GM21825 (cell line): Measurements from ENCODE around the gene CAST.

ENCODE experiments used
- ATAC-seq: cut with Tn5 transposase; IDR thresholded peaks from one replicate; pipeline ENCODE4 v1.9.1; 2021; ENCODE audit warnings: mild to moderate bottlenecking, moderate library complexity; ENCODE audit not compliant: unreplicated experiment

CAST gene

GRCh38 chr5:96809921-96810320 lies 147.7 kb downstream of the CAST start:
- ATAC-seq: no peak

GRCh38 chr5:96812851-96813250 lies 150.7 kb downstream of the CAST start:
- ATAC-seq: no peak

- no peak for ATAC-seq
Observed at GRCh38 chr5:96814041-96814440, 151.9 kb downstream of the CAST start.

- ATAC-seq: peak; percentile 89
Observed at GRCh38 chr5:96816411-96816939, 154.3 kb downstream of the CAST start.

GRCh38 chr5:96816991-96817390 lies 154.8 kb downstream of the CAST start:
- ATAC-seq: peak; percentile 27

GRCh38 chr5:96817506-96817905 lies 155.3 kb downstream of the CAST start:
- ATAC-seq: no peak

- ATAC-seq: no peak
Observed at GRCh38 chr5:96818125-96818788, 156.1 kb downstream of the CAST start.

- ATAC-seq: no peak
Observed at GRCh38 chr5:96819806-96820205, 157.6 kb downstream of the CAST start.

- no peak for ATAC-seq
Observed at GRCh38 chr5:96821260-96821916, 159.2 kb downstream of the CAST start.

- no peak for ATAC-seq
Observed at GRCh38 chr5:96822686-96823459, 160.7 kb downstream of the CAST start.

GRCh38 chr5:96823900-96824380 lies 161.8 kb downstream of the CAST start:
- peak; percentile 98 for ATAC-seq
